HepG2 (cell line): Measurements from ENCODE around the gene FAM83F. TPM values are rescaled to one million over a fixed set of nuclear protein-coding genes. Genes with fewer than 3 reads are reported as not detected.

Experiments used
- ATAC-seq: fragments of 200-7000 bp; cut with Tn5 transposase; 3 replicates; pipeline ENCODE4 v1.9.1; 2020; ENCODE audit warnings: mild to moderate bottlenecking, moderate library complexity
- BruUV-seq: library from RNA; stranded (reverse); fragments of 400-500 nt; replicated peaks from 2 replicates; lab custom pipeline; 2021; lab: Mats Ljungman, UMichigan
- CTCF ChIA-PET: fragments of 300-600 bp; formaldehyde crosslinking; extraction: SDS; loops from one replicate; lab custom pipeline; 2021; ENCODE audit warnings: low total read pairs, inconsistent platforms, low intra/inter-chr PET ratio; lab: Yijun Ruan, JAX
- POLR2A ChIA-PET: fragments of 350-600 bp; sonication (Branson Sonifier 250); formaldehyde crosslinking; loops from one replicate; lab custom pipeline; 2020; ENCODE audit warnings: antibody characterized with exemption, inconsistent platforms; lab: Yijun Ruan, JAX
- DNase-seq: peaks from one replicate; pipeline ENCODE4 v3.0.0-alpha.2; 2015; ENCODE audit warnings: low spot score
- FAIRE-seq: peaks from 3 replicates; lab custom pipeline; 2011; peaks lifted over from hg19 to GRCh38; lab: Jason Lieb, UNC
- H2AFZ ChIP-seq: one replicate; pipeline ENCODE4 v1.6.1; 2011; ENCODE audit warnings: low read length, inconsistent platforms
- H3K27ac ChIP-seq: fragments of 300-600 bp; 3 replicates; pipeline ENCODE4 v1.8.0; 2011; ENCODE audit warnings: mixed run types, mild to moderate bottlenecking, mixed read lengths, low read length, inconsistent platforms; ENCODE audit not compliant: insufficient read depth; ENCODE audit errors: extremely low read length
- H3K27me3 ChIP-seq, 2 experiments: fragments of 200-600 bp in 1 of 2; 2 replicates in 1 of 2; 3 replicates in 1 of 2; pipeline versions ENCODE4 v1.6.0 to v1.8.0; 2011; ENCODE audit warnings: low read length in 2 of 2, mild to moderate bottlenecking in 2 of 2, moderate library complexity in 2 of 2, inconsistent platforms in 1 of 2; ENCODE audit not compliant: insufficient read depth in 2 of 2, control insufficient read depth in 1 of 2
- H3K36me3 ChIP-seq, 2 experiments: fragments of 200-600 bp in 1 of 2; replicated peaks in 1 of 2; 2 replicates in 1 of 2; 3 replicates in 1 of 2; pipeline versions ENCODE4 v1.5.1 to v1.8.0; 2011; ENCODE audit warnings: low read length in 2 of 2, inconsistent platforms in 1 of 2; ENCODE audit not compliant: insufficient read depth in 2 of 2, control insufficient read depth in 1 of 2
- H3K4me1 ChIP-seq: 2 replicates; pipeline ENCODE4 v1.5.1; 2012; ENCODE audit warnings: low read length, inconsistent platforms; ENCODE audit not compliant: insufficient read depth
- H3K4me2 ChIP-seq: 2 replicates; pipeline ENCODE4 v1.6.0; 2011; ENCODE audit warnings: low read depth, low read length, inconsistent platforms
- H3K4me3 ChIP-seq, 3 experiments: fragments of 200-600 bp in 1 of 3; sonication (generic), shearing (Covaris generic) in 1 of 3; replicated peaks in 1 of 3; 2 replicates each; pipeline ENCODE4 v1.5.1; 2011 to 2016; ENCODE audit warnings: low read length in 3 of 3, inconsistent platforms in 2 of 3, low read depth in 2 of 3, mild to moderate bottlenecking in 2 of 3, control low read depth in 1 of 3, mixed read lengths in 1 of 3; ENCODE audit not compliant: insufficient read depth in 1 of 3
- H3K79me2 ChIP-seq: one replicate; pipeline ENCODE4 v1.6.1; 2011; ENCODE audit warnings: low read length, inconsistent platforms; ENCODE audit not compliant: insufficient read depth
- H3K9ac ChIP-seq: 2 replicates; pipeline ENCODE4 v1.6.0; 2011; ENCODE audit warnings: mild to moderate bottlenecking, low read depth, low read length, inconsistent platforms; ENCODE audit not compliant: insufficient read depth
- H3K9me3 ChIP-seq: 2 replicates; pipeline ENCODE4 v1.5.1; 2012; ENCODE audit warnings: mild to moderate bottlenecking, low read length
- H4K20me1 ChIP-seq: 2 replicates; pipeline ENCODE4 v1.6.0; 2011; ENCODE audit warnings: inconsistent platforms, mild to moderate bottlenecking, low read length, moderate library complexity; ENCODE audit not compliant: insufficient read depth
- ELF3 ChIP-seq: IDR thresholded peaks from 2 replicates; pipeline ENCODE4 v1.6.1; 2016; ENCODE audit warnings: missing genetic modification reagents, missing compliant biosample characterization
- HNRNPUL1 ChIP-seq: fragments of 200-400 bp; formaldehyde crosslinking; IDR thresholded peaks from 2 replicates; pipeline ENCODE4 v1.6.1; 2017; ENCODE audit warnings: low read depth, mild to moderate bottlenecking, low read length, moderate library complexity
- KDM1A ChIP-seq: IDR thresholded peaks from 2 replicates; pipeline ENCODE4 v1.6.1; 2016; ENCODE audit warnings: missing compliant biosample characterization
- MAFK ChIP-seq, 2 experiments: IDR thresholded peaks in 1 of 2; conservative IDR thresholded peaks in 1 of 2; 2 replicates each; pipeline ENCODE4 v1.6.1; 2011; ENCODE audit warnings: improper control_type of control experiment in 2 of 2, low read length in 2 of 2
- NFIC ChIP-seq: IDR thresholded peaks from 2 replicates; pipeline ENCODE4 v1.6.1; 2012; ENCODE audit warnings: mild to moderate bottlenecking, low read length, inconsistent platforms
- RBAK ChIP-seq: sonication (generic); formaldehyde crosslinking; IDR thresholded peaks from 2 replicates; pipeline ENCODE4 v1.5.1; 2020; ENCODE audit warnings: mild to moderate bottlenecking, missing genetic modification reagents
- STAG1 ChIP-seq: sonication (generic); formaldehyde crosslinking; IDR thresholded peaks from 2 replicates; pipeline ENCODE4 v1.4.0; 2020; ENCODE audit warnings: missing genetic modification reagents
- ZFP36L2 ChIP-seq: sonication (generic); formaldehyde crosslinking; IDR thresholded peaks from 2 replicates; pipeline ENCODE4 v1.4.0; 2020; ENCODE audit warnings: missing genetic modification reagents
- ZFY ChIP-seq: sonication (generic); formaldehyde crosslinking; IDR thresholded peaks from 2 replicates; pipeline ENCODE4 v1.4.0; 2020; ENCODE audit warnings: missing genetic modification reagents
- ZNF264 ChIP-seq: sonication (generic); formaldehyde crosslinking; IDR thresholded peaks from 2 replicates; pipeline ENCODE4 v1.4.0; 2020; ENCODE audit warnings: missing genetic modification reagents
- ZNF589 ChIP-seq: sonication (generic); formaldehyde crosslinking; conservative IDR thresholded peaks from 2 replicates; pipeline ENCODE4 v1.8.0; 2022; ENCODE audit warnings: mild to moderate bottlenecking, moderate library complexity, missing genetic modification reagents
- ZNF629 ChIP-seq: sonication (generic); formaldehyde crosslinking; conservative IDR thresholded peaks from 2 replicates; pipeline ENCODE4 v1.5.0; 2020; ENCODE audit warnings: missing genetic modification reagents
- ZNF777 ChIP-seq: sonication (generic); formaldehyde crosslinking; IDR thresholded peaks from 2 replicates; pipeline ENCODE4 v1.4.0; 2020; ENCODE audit warnings: missing genetic modification reagents
- WGBS: methylation state at CpG from one replicate; pipeline ENCODE4 v1.1.6; 2017; ENCODE audit warnings: low lambda C conversion rate; 5-methylcytosine and 5-hydroxymethylcytosine counted together
- in situ Hi-C: cut with HindIII; loops from 2 replicates; pipeline ENCODE4 v1.10.0; 2017; ENCODE audit warnings: low pct_unique_long_range_greater_than_20kb; ENCODE audit not compliant: extremely low pct_ligation_motif_present
- intact Hi-C: fragments of 100-400 bp; cut with micrococcal nuclease; formaldehyde crosslinking; loops from one replicate; pipeline ENCODE4 v1.10.0; 2022; ENCODE audit not compliant: unreplicated experiment
- polyA plus RNA-seq, 8 experiments: library from polyadenylated mRNA; depleted of rRNA in 3 of 8; stranded (reverse) in 7 of 8; unstranded in 1 of 8; fragments of >200 nt; fragmentation: Illumina TruSeq in 4 of 8; extraction: Trizol in 4 of 8; gene quantifications; 2 replicates each; pipeline versions ENCODE4 v1.2.1 to v1.2.3, GENCODE V29; 2011 to 2016; ENCODE audit warnings: low read depth in 4 of 8, missing spikeins in 1 of 8, mixed read lengths in 1 of 8; ENCODE audit not compliant: insufficient read depth in 1 of 8
- total RNA-seq, 5 experiments: library from RNA; depleted of rRNA; stranded (reverse); fragments of >200 nt; fragmentation: Illumina TruSeq; extraction: Trizol; gene quantifications; 2 replicates each; pipeline ENCODE4 v1.2.3, GENCODE V29; 2016; ENCODE audit warnings: low read depth in 1 of 5
- TF ChIP-seq, protein P1 (sequence below): IDR thresholded peaks from 2 replicates; pipeline ENCODE4 v1.6.1; 2016; ENCODE audit warnings: mild to moderate bottlenecking, missing biosample characterization, missing genetic modification reagents
- TF ChIP-seq, protein P2 (sequence below): IDR thresholded peaks from 2 replicates; pipeline ENCODE4 v1.6.1; 2016; ENCODE audit warnings: low read depth, borderline replicate concordance
- TF ChIP-seq, protein P3 (sequence below): sonication (generic); formaldehyde crosslinking; IDR thresholded peaks from 2 replicates; pipeline ENCODE4 v1.5.1; 2020; ENCODE audit warnings: mild to moderate bottlenecking, missing genetic modification reagents, moderate library complexity
- TF ChIP-seq, protein P4 (sequence below): sonication (generic); IDR thresholded peaks from 2 replicates; pipeline ENCODE4 v1.6.1; 2016; ENCODE audit warnings: low read depth, borderline replicate concordance

Gene FAM83F
- total and polyA plus RNA-seq, 2 of the 13 experiments (the other 11 are each of a cell fraction or from before 2014, with no cell fraction given) = not detected

DNA sequence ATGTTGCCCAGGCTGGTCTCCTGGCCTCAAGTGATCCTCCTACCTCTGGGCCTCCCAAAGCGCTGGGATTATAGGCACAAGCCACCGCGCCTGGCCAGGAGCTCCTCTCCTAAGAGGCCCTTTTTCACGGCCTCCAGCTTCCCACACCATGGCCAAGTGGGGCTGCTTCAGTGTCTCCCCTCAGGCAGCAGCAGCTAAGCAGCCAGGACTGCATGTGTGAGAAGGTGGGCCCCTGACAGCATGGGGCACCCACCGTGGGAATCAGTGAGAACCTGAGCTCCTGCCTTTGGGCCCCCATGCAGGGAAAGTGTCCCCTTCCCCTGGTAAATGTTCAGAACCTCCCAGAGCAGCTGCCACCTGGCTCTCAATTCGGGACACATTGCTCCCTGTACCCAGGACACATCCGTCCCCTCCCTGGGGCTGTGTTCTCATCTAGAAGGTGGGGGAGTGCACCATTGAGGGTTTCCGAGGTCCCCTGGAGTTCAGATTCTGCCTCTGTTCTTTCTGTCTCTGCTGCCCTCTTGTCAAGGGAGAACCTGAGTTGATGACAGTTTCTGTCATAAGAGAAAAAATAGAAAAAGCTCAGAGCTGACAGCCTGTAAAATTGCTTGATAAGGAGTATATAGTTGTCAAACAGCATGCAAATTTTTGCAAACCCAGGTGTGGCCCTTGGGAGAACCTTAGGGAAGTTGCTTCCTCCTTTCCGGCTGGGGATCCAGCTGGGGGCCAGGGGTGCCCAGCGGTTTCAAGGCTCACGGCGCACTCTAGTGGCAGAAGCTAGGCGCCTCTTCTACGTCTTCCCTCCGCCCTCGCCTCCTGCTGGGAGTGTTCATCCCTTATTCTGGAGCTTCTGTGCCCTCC lies 29.7 kb downstream of the FAM83F start:
- ChIA-PET POLR2A (interaction anchor here (1.6 to 1.7 kb wide), 2 partner anchors 20 to 490 kb away, joined by 5 read pairs; no protein-coding TSS in a partner anchor), CTCF (interaction anchor here (0.9 to 2.5 kb wide), 3 partner anchors 92 to 489 kb away, joined by 5 to 21 read pairs (median 9); no protein-coding TSS in a partner anchor)
- BruUV-seq = no TSS peak
- Histone ChIP-seq H3K4me1 (peaks cover 15% of the 10 kb centered on the region), H3K36me3 (no peaks in the 10 kb centered on the region), H3K4me3 (no peak overlapping the region), H3K9me3 (no peaks in the 10 kb centered on the region), H4K20me1 (no peaks in the 10 kb centered on the region), H2AFZ (no peak overlapping the region), H3K27me3 (peaks cover 4 to 66% of the 10 kb centered on the region in 2 experiments; a peak in 4 of 5 replicates), H3K79me2 (no peaks in the 10 kb centered on the region), H3K9ac (no peak overlapping the region), H3K27ac (no peak overlapping the region), H3K4me2 (no peak overlapping the region)
- FAIRE-seq (peak; percentile 59), DNase-seq (peak; percentile 54), ATAC-seq (peak; percentile 72)
- in situ Hi-C loops = loop anchor here (5.0 kb wide), 1 partner anchor 487 kb away; no protein-coding TSS in a partner anchor
- 26% methylated on average over 9 of the region's 16 CpGs for WGBS
- intact Hi-C loops = loop anchor here (2.0 kb wide), 1 partner anchor 92 kb away; no protein-coding TSS in a partner anchor
- TF ChIP-seq KDM1A (CRISPR knock-in tag) = no peak
- TF ChIP-seq, protein P1, sequence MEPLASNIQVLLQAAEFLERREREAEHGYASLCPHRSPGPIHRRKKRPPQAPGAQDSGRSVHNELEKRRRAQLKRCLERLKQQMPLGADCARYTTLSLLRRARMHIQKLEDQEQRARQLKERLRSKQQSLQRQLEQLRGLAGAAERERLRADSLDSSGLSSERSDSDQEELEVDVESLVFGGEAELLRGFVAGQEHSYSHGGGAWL (CRISPR knock-in tag) = no peak
- TF ChIP-seq ZFP36L2 = no peak
- TF ChIP-seq MAFK (conservative IDR thresholded peaks at IDR 0.05 in 1 of 2, IDR thresholded peaks at IDR 0.05 in 1 of 2; ENCODE audit: low read length in 2 of 2) = no peak
- TF ChIP-seq RBAK (CRISPR knock-in tag) = no peak
- TF ChIP-seq, protein P2, sequence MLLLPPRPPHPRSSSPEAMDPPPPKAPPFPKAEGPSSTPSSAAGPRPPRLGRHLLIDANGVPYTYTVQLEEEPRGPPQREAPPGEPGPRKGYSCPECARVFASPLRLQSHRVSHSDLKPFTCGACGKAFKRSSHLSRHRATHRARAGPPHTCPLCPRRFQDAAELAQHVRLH = peak; percentile 51; the same call in 1 of the 2 replicates
- no peak for TF ChIP-seq ZFY (CRISPR knock-in tag)
- TF ChIP-seq ZNF629 = no peak
- TF ChIP-seq, protein P3, sequence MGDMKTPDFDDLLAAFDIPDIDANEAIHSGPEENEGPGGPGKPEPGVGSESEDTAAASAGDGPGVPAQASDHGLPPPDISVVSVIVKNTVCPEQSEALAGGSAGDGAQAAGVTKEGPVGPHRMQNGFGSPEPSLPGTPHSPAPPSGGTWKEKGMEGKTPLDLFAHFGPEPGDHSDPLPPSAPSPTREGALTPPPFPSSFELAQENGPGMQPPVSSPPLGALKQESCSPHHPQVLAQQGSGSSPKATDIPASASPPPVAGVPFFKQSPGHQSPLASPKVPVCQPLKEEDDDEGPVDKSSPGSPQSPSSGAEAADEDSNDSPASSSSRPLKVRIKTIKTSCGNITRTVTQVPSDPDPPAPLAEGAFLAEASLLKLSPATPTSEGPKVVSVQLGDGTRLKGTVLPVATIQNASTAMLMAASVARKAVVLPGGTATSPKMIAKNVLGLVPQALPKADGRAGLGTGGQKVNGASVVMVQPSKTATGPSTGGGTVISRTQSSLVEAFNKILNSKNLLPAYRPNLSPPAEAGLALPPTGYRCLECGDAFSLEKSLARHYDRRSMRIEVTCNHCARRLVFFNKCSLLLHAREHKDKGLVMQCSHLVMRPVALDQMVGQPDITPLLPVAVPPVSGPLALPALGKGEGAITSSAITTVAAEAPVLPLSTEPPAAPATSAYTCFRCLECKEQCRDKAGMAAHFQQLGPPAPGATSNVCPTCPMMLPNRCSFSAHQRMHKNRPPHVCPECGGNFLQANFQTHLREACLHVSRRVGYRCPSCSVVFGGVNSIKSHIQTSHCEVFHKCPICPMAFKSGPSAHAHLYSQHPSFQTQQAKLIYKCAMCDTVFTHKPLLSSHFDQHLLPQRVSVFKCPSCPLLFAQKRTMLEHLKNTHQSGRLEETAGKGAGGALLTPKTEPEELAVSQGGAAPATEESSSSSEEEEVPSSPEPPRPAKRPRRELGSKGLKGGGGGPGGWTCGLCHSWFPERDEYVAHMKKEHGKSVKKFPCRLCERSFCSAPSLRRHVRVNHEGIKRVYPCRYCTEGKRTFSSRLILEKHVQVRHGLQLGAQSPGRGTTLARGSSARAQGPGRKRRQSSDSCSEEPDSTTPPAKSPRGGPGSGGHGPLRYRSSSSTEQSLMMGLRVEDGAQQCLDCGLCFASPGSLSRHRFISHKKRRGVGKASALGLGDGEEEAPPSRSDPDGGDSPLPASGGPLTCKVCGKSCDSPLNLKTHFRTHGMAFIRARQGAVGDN (CRISPR knock-in tag) = peak; percentile 26; the same call in 1 of the 2 replicates
- TF ChIP-seq ELF3 (CRISPR knock-in tag) = peak; percentile 49; the same call in 1 of the 2 replicates
- no peak for TF ChIP-seq ZNF264 (CRISPR knock-in tag)
- no peak for TF ChIP-seq ZNF589 (CRISPR knock-in tag)
- TF ChIP-seq NFIC = no peak
- no peak for TF ChIP-seq HNRNPUL1
- peak; percentile 91 for TF ChIP-seq STAG1
- TF ChIP-seq ZNF777 = no peak
- TF ChIP-seq, protein P4, sequence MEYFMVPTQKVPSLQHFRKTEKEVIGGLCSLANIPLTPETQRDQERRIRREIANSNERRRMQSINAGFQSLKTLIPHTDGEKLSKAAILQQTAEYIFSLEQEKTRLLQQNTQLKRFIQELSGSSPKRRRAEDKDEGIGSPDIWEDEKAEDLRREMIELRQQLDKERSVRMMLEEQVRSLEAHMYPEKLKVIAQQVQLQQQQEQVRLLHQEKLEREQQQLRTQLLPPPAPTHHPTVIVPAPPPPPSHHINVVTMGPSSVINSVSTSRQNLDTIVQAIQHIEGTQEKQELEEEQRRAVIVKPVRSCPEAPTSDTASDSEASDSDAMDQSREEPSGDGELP = peak; percentile 37; the same call in 1 of the 2 replicates
